ENCODE measurements around the gene RUNX3. TPM values are rescaled to one million over a fixed set of nuclear protein-coding genes. Genes with fewer than 3 reads are reported as not detected.

Gene RUNX3
- total RNA-seq, 1 donor from 2014 or later = not detected

DNA sequence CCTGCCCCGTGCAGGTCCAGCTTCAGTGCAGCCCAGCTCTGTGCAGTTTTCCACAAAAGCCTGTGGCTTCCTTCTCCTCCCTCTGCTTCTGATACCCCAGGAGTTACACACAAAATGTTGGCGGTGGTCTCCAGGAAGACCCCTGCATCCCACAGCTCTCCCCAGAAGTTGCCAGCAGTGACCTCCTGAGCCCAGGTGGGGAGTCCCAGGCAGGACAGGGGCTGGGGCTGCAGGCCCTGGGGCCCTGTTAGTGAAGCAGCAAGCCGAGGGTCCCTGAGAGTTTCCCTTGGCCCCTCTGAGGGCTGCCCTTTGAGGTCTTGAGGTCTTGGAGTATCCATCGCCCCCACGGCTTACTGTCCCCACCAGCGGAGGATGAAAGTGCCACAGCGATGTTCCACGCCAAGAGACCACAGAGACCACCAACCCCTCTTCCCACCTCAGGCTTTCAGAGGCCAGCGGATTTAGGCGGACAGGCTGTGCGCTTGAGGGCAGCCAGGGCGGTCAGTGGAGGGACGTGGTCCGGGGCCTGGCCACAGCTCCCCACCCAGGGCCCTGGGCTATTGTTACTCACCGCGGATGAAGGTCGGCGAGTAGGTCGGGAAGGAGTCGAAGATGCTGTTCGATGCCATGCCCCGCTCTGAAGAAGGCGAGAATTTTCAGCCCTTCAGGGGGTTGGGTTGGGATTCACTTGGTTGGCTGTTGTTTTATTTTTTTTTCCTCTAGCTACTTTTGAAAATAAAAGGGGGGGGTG lies 34.0 kb upstream of the RUNX3 start:
- DNase-seq (ENCODE audit: low read depth) = no peak

- DNase-seq (ENCODE audit: low read depth) = no peak
Measured at GRCh38 chr1:24963099-24963872, 33.2 kb upstream of the RUNX3 start.

- DNase-seq (ENCODE audit: low read depth) = no peak
Measured at GRCh38 chr1:24961961-24962861, 32.1 kb upstream of the RUNX3 start.

DNA sequence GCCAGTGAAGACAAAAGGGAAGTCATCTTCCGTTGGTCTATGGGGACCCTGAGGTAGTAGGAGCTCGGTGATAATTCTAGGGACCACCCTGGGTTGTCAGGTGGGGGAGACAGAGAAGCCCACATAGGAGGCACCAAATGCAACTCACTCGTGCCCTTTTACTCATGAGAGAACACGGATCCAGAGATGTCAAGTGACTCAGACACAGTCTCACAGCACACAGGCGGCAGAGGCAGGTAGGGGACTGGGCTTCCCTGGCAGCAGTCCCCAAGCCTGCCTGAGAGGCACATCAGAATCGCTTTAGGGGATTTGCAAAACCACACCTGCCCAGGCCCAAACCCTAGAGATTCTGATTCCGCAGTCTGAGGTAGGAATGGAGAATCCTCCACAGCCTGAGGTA lies 31.3 kb upstream of the RUNX3 start:
- DNase-seq (ENCODE audit: low read depth) = no peak

GRCh38 chr1:24960071-24960801 lies 30.2 kb upstream of the RUNX3 start:
- DNase-seq (ENCODE audit: low read depth) = no peak

DNA sequence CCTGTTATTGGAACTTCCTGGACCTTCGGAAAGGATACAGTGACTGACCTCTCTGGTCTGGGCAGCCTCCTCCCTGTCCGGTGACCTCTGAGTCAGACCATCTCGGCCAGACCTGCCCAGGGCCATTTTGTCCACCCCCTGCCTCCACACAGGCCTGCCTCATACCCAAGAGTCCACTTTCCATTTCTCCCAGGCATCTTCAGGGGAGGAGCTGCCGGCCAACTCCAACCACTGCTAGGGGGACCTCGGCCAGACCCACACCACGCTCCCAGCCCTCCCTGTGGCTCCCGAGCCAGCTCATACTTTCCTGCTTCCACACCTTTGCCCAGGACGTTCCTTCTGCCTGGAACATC lies 29.5 kb upstream of the RUNX3 start:
- no peak for DNase-seq (ENCODE audit: low read depth)

DNA sequence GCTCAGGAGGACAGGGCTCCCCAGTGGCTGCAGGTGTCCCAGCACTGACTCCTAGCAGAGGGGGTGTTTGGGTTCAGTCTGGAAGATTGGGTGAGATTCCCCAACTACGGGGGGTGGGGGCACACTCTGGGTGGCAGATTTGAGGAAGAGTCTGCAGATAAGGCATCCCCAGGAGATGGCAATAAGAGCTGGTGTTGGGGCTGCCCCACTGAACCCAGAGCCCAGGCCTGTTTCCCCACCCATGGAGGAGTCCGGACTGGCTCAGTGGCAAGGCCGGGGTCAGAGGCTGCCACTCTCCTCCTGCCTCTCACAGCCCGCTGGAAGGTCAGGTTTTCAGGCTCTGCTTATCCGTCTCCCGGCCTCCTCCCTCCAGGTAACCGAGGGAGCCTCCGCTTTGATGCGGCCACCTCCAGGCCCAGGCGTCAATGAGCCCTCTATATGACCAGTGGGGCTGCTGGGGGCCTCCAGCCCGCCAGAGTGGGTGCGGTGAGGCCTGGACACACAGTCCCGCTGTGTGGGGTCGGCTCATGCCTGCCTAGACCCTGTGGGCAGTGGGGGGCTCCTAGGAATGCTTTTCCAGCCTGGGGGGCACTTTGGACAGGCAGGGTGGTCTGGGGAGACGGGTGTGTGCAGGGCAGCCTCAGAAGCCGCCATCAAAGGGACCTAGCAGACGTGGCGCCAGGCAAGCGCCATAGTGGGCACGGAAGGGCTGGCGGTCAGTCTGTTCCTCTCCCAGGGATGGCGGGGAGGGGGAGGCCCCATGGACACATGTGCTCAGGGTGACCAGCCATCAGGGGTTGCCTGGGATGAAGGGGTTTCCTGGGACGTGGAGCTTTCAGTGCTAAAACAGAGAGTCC lies 28.9 kb upstream of the RUNX3 start:
- DNase-seq (ENCODE audit: low read depth) = no peak

DNA sequence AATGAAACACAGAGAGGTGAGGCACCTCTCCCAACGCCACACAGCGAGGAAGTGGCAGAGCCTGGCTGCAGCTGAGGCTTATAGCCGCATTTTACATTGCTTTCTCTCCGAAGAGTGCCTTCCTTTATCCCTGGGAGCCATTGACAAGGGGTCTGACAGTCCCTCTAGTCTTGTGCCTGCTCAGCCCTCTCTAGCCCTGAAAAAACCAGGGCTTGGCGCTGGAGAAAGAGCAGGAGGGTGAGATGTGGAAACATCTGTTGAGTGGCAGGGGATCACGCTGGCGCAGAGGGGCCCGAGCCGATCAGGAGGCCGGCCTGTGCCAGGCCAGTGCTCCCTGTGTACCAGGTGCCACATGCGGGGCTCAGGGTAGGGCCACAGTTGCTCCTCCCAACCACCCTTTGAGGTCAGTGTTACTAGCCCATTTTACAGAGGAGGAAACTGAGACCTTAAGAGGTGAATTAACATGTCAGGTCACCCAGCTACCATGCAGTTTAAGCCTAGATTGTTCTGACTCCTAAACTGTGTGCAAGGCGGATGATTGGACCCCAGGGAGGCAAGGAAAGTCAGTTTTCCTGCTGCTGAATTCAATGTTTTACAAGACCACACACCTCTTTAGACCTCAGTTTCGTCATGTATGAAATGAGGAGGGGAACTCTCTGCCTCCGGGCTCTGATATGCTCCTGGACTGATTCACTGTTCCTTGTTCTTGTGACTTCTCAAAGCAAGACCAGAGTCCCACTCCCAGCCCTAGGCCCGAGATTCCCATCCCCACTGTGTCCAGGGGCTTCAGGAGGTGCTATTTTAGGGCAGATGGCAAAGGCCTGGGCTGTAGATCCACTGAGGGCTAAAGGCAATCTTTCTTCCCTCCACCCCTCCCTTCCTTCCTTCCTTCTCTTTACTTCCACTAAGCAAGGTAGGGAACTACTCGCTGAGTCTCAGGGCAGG lies 28.0 kb upstream of the RUNX3 start:
- no peak for DNase-seq (ENCODE audit: low read depth)

DNA sequence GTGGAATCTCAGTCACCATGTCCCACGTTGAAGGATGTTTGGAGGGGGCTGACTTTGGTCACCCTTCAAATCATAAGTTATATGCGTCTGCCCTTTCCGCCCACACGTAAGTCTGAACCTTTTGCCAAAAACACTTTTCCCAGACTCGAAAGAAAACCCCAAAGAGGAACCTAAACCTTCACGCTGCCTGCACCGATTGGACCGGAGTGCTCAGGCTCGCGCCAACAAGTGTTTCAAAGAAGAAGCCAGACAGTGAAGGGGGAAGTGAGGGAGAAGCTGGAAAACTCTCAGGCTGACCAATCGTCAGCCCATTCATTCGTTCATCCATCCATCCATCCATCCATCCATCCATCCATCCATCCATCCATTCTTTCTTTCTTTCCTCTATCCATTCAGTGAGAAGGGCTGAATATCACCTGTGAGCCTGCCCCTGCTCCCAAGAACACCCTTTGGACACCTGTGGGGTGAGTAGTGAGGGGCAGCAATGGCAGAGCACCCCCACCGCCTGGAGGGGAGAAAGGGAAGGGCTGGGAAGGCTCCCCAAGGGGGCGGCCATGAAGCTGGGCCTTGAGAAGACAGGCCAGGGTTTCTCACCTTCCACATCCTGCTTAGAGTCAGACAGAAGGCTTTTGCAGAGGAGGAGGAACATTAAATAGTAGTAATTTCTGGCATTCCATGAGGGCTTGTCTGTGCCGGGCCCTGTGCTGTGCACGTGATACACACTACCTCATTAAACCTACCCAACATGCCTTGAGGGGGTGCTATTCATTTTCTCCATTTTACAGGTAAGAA lies 27.1 kb upstream of the RUNX3 start:
- no peak for DNase-seq (ENCODE audit: low read depth)

DNA sequence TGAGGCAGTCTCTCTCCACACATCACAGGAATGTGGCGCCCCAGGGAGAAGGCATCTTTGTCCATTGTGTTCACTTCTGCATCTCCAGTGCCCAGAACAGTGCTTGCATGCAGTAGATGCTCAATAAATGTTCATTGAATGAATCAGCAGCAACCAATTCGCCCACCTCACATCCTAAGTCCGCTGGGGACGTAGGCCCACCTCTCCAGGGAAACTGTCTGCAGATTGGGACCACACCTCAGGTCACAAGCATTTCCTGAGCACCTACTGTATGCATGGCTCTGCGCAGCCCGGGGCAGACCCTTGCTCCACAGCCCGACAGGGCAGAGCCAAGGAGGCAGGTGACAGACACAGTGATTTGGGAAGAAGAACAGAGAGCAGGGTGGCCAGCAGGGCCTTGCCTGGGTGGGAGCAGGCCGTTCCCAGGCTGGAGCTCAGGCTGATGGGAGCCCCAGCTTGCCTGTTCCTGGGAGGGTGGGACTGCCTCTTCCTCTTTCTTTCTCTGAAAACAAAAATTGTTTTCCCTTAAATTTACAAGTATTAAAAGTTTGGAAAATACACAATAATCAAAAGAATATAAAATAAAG lies 25.8 kb upstream of the RUNX3 start:
- no peak for DNase-seq (ENCODE audit: low read depth)

DNA sequence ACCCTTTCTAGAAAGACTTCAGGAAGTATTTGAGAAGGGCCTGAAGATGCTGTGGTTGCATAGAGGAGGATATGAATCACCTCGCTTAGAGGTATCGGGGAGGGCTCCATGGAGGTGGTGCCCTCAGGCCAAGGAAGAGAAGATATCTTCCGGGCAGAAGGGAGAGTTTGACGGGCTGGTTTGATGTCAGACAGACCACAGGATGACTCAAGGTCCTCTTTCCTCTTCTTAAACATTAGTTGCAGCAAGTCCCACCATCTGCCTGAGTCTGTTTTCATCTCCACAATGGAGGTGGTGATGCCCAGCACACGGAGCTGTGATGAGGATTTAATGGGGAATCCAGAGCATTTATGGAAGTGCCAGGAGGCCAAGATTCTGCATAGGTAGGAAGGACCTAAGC lies 25.1 kb upstream of the RUNX3 start:
- no peak for DNase-seq (ENCODE audit: low read depth)

DNA sequence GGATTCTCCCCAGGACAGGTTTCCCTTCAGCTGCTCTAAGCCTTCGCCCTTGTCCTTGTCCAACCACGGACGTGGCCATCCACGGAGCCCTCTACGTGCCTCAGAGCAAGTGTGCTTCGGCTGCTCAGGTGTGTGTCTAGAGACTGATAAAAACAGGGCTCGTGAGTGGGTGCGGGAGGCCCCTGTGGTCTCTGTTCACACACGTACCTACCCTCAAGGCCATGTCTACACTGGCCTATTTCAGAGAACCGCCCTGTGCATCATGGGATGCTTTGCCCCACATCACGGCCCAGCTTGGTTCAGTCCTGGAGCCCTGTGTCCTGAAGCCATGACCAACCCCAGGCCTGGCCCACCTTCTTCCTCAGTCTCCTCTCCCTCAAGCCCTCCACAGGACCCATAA lies 24.6 kb upstream of the RUNX3 start:
- DNase-seq (ENCODE audit: low read depth) = no peak

DNA sequence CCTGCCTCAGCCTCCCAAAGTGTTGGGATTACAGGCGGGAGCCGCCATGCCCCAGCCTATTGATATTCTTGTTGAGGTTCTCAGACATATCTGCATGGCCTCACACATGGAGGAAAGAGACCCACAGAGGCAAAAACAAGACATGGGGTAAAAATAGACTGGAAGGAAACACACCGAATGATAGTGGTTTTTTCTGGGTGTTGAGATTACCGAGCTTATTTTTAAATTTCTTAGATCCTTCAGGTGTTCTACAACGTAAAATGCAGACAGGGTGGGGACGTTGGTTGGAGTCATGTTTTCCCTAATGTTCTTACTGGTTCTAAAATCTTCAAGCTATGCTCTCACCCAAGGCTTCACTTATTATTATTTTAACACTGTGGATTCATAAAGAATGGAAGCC lies 23.9 kb upstream of the RUNX3 start:
- no peak for DNase-seq (ENCODE audit: low read depth)

DNA sequence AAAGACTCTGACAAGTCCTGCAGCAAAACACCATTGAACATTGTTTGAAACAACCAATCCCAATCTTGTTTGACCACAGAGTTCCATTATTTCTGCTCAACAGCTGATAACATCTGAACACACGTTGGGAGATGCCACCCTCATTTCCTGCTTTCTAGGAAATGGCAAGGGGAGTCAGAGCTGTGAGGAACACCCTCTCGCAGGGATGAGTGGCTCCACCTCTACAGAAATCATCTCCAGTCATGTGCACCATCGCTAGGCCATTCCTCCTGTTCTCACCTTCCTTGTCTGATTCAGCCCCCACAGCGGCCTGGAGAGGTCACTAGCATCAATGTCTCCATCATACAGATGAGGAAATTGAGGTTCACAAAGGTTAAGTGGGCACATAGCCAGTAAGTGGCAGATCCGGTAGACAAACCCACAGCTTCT lies 22.4 kb upstream of the RUNX3 start:
- DNase-seq (ENCODE audit: low read depth) = no peak

DNA sequence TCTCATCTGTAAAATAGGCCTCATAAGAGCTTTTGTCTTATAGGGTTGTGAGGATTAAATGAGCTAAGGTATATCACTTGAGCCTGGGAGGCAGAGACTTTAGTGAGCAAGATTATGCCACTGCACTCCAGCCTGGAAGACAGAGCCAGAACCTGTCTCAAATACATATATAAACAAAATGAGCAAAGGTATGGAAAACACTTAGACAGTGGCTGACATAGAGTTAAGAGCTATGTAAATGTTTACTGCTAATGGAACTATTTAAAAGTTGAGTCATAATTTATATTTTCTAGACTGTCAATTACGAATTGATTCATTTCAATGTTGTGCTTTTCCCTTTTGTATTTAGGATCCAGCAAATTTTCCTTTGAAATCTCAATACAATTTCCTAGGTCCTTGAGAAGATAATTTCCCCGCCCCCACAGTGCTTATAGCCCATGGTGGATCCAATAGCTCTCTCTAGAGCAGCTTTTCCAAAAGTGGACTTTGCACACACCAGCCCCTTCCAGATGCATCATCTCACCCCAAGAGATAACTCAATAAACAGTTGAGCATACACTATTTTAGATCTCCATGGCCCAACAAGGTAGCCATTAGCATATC lies 21.8 kb upstream of the RUNX3 start:
- no peak for DNase-seq (ENCODE audit: low read depth)

DNA sequence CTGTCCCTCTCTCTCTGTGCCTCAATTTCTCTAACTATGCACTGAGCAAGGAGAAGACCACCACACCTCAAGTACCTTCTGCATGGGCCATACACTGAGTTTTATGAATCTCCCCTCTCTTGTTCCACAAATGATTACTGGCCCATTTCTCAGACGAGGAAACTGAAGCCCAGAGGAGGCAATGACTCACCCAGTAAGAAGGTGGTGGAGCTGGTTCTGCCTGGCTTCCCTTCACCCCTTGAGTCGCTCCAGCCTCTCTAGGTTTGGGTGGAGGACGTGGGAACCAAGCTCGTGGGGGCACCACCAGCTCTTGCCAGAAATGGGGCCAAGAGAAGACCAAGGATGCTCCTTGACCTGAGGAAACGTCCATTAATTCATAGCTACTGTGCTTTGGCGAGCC lies 21.3 kb upstream of the RUNX3 start:
- DNase-seq (ENCODE audit: low read depth) = no peak

DNA sequence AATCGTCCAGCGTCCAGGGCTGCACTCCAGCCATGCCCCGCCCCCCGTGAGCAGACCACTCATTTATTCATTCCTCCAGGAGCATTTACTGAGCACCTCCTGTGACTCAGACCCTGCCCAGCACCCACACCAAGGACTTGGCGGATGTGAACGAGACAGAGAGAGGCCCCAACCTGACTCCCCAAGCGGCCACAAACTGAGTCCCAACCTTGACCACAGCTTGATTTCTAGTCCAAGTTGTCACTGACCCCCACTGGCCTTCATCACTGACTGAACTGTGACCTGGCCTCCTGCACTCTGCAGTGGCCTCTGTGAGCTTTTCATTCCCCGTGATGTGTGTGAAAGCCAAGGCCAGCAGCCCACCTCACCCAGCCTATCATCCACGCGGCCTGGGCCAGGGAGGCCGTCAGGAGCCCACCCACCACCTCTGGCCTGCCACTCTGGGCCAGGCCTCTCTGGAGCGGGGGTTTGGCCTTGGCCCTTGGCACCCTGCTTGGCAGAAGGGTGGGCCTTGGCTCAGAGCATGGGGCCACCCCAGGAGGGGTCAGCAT lies 19.3 kb upstream of the RUNX3 start:
- no peak for DNase-seq (ENCODE audit: low read depth)
